Prostate gland (tissue), 2 donors: ENCODE measurements around the gene GM2A.

ENCODE experiments used
- POLR2A ChIP-seq: fragments of 450-650 bp; IDR thresholded peaks from one replicate; pipeline ENCODE4 v1.6.1; 2016; ENCODE audit warnings: antibody characterized with exemption, mild to moderate bottlenecking
- POLR2AphosphoS5 ChIP-seq: sonication (generic); formaldehyde crosslinking; IDR thresholded peaks from one replicate; pipeline ENCODE4 v1.6.1; 2017; ENCODE audit warnings: antibody characterized with exemption
- TF ChIP-seq, protein P1 (sequence below), 4 experiments: fragments of 200-600 bp in 2 of 4; fragments of 450-650 bp in 2 of 4; sonication (generic) in 2 of 4; IDR thresholded peaks; 1 replicate in 3 of 4; 2 replicates in 1 of 4; pipeline ENCODE4 v1.5.1; 2016 to 2019; ENCODE audit warnings: antibody characterized with exemption in 4 of 4, mild to moderate bottlenecking in 2 of 4, moderate library complexity in 2 of 4

DNA sequence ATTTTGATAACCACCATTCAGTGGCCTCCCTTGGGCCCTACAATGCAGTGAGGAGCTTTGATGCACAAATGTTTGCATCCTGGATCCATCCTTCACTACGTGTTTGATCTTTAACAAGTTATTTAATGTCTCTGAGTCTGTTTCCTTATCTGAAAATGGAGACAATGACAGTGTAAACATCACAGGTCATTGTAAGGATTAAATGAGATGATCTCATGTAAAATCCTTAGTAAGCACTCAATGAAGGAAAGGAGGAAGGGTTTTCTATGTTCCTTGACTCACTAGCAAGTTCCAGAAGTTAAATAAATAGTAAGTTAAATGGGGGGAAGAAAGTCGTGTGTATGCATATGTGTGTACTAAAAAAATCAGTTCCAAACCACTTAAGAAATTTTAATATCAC, 60.4 kb downstream of the GM2A start:
- TF ChIP-seq, protein P1, sequence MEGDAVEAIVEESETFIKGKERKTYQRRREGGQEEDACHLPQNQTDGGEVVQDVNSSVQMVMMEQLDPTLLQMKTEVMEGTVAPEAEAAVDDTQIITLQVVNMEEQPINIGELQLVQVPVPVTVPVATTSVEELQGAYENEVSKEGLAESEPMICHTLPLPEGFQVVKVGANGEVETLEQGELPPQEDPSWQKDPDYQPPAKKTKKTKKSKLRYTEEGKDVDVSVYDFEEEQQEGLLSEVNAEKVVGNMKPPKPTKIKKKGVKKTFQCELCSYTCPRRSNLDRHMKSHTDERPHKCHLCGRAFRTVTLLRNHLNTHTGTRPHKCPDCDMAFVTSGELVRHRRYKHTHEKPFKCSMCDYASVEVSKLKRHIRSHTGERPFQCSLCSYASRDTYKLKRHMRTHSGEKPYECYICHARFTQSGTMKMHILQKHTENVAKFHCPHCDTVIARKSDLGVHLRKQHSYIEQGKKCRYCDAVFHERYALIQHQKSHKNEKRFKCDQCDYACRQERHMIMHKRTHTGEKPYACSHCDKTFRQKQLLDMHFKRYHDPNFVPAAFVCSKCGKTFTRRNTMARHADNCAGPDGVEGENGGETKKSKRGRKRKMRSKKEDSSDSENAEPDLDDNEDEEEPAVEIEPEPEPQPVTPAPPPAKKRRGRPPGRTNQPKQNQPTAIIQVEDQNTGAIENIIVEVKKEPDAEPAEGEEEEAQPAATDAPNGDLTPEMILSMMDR (IDR thresholded peaks at IDR 0.05) = no peak
- TF ChIP-seq POLR2A = no peak
- no peak for TF ChIP-seq POLR2AphosphoS5
